Activated CD4-positive, CD25-positive, alpha-beta regulatory T cell treated with anti-CD3 and anti-CD28 coated beads, Interleukin-2, amount 50 U/mL, for 72 hours (primary cell): ENCODE data around the gene MAPK14.

Experiments used
- DNase-seq: peaks from one replicate; pipeline ENCODE4 v3.0.0; 2021

The MAPK14 gene

DNA sequence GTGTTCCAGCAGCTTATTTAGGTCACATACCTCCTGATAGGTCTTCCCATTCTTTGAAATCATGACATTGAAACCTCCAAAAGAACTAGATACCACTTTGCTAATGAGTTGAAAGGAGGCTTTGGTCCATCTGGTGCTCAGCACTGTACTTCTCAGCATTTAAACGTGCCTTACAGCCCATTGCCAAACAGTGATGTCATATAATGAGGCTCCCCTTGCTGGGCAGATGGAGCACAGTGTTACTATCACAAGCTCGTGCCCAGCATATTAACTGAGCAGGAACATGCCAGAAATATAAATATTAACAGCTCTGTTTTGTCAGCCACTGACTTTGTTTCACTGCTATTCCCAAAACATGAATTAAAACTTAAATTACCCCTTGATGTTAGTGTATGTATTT lies 77.2 kb downstream of the MAPK14 start:
- DNase-seq, result no peak

DNA sequence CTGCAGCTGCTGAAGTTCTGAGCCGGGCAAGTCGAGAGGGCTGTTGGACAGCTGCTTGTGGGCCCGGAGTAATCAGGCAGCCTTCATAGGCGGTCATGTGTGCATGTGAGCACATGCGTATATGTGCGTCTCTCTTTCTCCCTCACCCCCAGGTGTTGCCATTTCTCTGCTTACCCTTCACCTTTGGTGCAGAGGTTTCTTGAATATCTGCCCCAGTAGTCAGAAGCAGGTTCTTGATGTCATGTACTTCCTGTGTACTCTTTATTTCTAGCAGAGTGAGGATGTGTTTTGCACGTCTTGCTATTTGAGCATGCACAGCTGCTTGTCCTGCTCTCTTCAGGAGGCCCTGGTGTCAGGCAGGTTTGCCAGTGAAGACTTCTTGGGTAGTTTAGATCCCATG lies 81.5 kb downstream of the MAPK14 start:
- DNase-seq, result no peak

DNA sequence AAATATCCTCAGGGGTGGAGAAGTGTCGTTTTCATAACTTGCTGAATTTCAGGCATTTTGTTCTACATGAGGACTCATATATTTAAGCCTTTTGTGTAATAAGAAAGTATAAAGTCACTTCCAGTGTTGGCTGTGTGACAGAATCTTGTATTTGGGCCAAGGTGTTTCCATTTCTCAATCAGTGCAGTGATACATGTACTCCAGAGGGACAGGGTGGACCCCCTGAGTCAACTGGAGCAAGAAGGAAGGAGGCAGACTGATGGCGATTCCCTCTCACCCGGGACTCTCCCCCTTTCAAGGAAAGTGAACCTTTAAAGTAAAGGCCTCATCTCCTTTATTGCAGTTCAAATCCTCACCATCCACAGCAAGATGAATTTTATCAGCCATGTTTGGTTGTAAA lies 82.4 kb downstream of the MAPK14 start:
- DNase-seq, result no peak

DNA sequence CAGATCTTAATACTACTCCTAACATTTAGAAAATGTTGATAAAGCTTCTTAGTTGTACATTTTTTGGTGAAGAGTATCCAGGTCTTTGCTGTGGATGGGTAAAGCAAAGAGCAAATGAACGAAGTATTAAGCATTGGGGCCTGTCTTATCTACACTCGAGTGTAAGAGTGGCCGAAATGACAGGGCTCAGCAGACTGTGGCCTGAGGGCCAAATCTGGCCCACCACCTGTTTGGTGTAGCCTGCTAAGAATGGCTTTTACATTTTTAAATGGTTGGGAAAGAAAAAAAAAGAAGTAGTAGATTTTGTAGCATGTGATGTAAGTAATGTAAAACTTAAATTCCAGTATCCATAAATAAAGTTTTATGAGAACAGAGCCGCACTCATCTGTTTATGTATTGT lies 83.3 kb downstream of the MAPK14 start:
- no peak for DNase-seq

DNA sequence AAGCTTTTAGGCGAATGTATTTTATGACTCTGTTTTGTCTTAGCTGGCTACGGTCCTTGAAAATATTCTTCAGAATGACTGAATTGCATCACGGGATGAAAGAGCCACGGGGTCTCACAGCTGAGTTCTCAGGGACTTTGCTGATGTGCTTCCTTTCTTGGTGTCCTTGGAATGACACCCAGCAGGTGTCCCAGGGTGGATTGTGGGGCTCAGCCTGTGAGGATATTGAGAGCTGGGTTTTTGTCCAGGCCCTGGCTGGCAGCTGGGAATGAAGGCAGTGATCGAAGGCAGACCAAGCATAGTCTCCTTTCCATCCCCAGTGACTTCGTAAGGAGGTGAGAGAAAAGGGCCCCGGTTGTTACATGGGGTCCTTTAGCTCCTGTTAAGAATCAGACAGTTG lies 83.9 kb downstream of the MAPK14 start:
- DNase-seq, result no peak

DNA sequence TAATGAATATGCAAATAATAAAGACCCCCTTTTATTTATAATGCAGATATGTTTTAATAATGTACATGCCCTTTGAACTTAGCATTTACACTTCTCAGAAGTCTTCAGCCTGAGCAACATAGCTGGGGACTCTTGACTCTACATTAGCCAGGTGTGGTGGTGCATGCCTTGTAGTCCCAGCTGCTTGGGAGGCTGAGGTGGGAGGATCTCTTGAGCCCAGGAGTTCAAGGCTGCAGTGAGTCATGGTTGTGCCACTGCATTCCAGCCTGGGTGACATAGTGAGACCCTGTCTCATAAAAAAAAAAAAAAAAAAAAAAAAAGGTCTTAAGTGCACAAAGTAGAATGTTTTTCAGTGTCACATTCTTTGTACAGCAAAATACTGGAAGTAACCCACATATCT lies 85.4 kb downstream of the MAPK14 start:
- no peak for DNase-seq

DNA sequence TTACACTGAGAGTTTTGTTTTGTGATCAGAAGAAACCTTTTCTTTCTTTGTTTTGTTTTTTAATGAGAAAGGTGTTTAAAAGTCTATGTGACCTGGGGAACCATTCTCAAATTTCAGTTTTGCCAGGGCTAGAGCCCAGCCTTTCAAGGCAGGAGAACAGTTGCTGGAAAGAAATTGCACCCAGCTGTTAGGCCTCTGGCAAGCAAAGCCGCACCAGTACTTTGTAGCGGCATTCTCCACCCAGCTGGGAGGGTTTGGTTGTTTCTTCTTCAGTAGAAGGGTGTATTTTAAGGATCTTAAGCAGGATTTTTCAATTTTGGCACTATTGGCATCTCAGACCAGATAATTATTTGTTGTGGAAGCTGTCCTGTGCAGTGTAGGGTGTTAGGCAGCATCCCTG lies 86.1 kb downstream of the MAPK14 start:
- DNase-seq, result no peak

DNA sequence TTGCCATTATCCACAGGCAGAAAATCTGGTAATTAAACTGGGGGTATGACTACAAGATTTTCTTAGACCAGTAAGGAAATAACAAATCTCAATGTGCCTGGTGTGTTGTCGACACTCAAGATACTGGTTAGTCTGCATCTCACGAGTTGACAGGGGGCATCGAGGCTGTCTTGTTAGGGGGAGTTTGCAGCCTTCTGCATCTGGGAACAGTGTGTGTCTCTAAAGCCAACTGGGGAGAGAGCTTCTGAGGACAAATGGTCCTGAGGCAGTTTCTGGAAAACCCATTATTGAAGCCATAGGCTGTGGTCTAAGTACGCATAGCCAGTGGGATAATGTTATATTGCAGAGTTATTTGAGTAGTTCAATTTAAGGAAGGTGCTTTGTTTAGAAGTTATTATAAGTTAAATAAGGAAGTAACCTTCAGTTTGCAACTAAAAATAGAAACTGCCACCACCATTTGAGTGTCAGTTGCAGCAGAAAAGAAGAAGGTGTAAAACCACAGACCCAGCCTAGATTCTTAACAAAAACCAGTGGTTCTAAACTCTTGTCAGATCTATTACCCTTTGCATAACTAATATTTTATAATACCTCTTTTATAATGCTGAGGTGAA lies 87.3 kb downstream of the MAPK14 start:
- no peak for DNase-seq

DNA sequence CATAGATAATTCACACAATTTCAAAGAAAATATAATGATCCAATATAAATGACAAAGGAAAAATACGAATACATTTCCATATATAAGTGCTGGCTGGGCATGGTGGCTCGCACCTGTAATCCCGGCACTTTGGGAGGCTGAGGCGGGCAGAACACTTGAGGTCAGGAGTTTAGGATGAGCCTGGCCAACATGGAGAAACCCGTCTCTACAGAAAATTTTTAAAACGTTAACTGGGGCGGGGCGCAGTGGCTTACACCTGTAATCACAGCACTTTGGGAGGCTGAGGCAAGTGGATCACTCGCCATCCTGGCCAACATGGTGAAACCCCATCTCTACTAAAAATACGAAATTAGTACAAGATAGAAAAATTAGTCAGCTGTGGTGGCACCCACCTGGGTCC lies 87.8 kb downstream of the MAPK14 start:
- DNase-seq, result no peak

DNA sequence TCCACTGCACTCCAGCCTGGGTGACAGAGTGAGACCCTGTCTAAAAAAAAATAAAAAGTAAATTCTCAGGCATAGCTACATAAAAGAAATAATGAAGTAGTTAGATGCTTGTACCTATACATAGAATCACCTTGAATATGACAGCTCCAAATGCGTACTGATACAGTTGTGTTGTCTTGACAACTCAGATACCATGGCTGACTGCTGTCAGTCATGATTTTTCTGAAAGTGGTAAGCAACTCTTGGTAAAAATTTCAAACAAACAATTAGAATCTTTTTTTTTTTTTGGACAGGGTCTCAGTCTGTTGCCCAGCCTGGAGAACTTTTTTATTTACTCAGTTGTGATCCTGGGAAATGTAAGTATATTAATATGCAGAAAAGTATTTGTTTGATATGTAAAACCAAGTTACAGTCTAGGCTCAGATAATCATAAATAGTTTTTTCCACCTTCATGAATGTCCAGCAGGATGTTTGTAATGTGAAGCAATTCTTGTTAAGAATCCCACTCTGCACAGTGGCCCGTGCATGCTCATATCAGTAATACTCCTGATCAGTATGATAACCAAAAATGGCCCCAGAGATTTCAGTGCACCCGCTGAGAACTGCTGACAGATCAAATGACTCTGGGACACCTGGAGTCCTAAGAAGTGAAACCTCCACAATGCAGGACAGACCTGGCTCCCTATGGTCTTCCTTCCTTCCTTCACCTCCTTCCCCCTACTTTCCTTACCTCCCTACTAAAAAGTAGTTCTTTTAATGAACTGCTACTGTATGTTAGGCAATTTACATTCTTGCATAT lies 88.7 kb downstream of the MAPK14 start:
- no peak for DNase-seq

DNA sequence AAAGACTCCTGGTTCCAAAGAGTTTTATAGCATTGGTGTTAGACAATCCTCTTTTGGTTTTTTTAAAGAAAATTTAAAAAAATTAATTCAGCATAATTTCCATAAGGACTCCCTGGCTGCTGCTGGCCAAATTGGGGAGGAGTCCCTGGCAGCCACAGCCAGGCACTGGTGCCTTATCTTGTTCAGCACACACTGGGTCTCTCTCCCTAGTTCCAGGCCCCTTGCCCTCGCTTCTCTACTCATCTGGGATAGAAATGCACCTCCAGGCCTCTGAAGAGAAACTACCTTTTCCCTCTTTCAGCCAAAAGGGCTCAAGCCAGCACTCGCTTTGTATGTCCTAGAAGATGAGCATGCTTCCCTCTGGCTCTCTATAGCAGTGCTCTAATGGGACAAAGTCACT lies 89.3 kb downstream of the MAPK14 start:
- DNase-seq, result no peak

DNA sequence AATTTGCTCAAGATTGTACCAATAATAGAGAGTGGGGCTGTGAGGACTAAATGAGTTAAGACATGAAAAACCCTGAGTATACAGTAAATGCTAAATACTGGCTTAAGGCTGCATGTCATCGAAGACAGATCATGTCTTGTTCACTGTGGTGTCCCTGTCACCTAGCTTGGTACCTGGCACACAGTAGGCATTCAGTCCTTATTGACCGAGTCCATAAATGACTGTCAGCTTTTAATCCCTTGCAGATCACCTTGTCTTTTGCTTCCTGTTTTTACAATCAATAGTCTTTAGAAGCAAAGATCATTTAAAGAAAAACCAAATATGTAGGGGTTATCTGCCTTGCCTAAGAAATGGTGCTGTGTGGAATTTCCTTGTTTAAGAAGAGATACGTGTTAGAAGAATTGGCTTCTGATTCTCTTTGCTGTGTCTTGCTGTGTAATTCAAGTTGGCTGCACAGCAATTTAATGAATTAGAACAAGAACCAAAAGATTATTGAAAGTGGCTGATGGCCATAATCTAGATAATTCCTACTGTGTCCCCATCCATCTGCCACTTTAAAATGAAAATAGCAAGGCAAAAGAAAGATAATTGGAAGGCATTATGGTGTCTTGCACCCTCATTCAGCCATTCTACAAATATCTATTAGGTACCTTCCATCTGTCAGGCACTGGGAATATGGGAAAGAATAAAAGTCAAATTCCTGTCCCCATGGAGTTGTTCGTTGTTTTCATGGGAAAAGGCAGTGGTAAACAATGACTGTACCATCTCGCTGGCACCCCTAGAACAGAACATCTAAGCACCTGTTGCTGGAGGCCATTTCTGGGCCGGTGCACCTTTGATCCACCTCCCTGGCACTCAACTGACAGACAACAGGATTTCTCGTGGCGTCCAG lies 90.3 kb downstream of the MAPK14 start:
- DNase-seq, result no peak

DNA sequence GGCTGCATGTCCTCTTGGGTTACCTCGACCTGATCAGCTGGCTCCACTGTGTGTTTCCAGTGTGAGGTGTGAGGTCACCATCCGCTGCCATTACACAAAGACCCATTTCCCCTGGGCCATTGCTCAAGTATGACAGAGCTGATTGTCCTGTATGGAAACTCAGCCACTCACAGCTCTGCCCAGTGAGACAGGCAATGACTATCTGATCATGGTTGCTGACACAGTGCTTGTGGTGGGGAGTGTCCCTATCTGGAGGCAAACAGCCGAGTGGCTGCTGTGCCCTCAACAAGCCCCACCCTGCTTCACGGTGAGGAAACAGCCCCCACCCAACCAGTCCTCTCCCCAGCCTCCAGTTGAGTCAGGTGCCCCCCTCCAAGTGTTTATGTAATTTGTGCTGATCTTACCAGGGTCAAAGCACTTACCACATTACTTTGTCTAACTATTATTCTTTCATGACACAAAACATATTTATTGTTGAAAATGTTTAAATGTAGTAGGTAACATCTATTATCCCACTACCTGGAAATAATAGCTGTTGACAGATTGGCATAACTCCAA lies 91.0 kb downstream of the MAPK14 start:
- peak; percentile 64 for DNase-seq

DNA sequence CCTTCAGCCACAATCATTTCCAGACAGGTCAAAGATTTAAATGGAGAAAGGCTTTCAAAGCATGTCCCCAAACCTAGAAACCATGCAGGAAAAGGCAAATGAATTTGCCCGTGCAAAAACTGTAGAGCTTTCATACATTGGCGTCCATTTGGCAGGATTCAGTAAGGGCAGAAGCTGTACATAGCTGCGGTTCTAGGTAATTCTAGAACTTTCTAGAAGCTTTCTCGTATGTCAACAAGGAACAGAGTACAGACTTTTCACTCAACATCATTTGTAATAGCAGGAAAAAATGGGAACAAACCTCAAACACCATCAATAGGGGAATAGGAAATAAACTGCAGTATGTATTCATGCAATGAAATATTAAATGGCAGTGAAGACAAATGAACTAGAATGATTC lies 91.6 kb downstream of the MAPK14 start:
- DNase-seq, result no peak

DNA sequence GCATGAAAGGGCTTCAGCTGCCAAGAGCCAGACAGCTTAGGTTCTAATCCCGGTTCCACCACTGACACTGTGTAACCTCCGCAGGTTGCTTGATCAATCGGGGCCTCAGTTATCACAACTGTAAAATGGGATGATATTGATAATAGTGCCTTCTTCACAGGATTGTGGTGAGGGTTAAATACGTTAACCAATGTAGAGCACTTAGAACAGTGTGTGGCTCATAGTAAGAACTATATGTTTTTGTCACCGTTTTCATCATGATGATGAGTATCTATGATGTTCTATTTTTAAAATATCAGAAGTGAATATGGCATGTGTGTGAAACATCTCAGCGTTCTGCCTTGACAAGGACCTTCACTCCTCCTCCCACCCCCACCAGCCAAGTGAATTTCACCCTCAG lies 92.4 kb downstream of the MAPK14 start:
- no peak for DNase-seq

DNA sequence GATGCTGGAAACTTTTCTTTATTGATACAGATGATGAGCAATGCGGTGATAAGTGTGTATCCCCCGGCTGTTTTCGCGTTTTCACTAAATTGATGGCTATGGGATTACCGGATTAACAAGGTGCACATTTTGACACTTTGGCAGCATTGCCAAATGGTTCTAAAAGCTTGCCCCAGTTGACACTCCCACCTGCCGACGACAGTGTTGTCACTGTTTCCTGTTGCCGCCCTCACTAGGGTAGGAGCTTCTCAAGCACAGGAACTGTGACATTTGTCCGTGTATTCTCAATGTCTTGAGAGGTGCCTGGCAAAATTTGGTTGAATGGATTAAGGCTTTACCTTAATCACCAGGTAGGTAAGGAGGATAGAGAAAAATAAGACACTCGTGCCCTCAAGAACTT lies 92.9 kb downstream of the MAPK14 start:
- DNase-seq, result peak; percentile 61

DNA sequence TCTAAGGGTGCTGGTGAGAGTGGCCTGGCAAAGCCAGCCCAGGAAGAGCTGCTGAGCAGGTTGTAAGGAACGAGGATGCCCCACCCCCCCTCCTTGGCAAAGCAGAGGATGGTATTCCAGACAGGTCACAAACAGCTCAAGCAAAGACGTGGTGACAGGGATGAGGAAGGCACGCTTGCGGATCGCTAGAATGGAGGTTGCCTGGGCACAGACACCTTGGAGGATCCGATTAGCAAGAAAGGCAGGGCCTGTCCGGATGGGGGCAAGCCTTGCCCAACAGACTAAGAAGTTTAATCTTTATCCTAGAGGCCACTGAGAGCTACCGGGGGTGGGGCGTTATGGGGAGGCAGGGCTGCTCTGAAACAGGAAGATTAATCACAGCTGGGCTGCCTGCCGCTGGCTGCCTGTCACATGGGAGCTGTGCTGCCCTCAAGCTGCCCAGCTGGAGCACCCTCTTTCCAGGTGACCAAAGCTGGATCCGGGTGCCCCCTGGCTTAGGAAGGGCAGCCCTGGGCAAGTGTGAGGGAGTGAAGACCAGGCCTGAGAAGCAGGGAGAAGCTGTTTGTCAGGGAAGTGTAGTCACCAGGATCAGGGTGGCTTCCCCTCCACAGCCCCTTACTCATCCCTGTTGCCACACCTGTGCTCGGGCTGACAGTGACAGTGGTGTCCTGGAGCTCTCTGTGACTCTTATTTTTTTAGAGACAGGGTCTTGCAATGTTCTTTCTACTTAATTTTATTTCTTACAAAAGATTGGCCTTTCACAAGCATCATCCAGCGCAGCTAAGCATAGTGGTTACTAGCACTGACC lies 93.6 kb downstream of the MAPK14 start:
- DNase-seq, result peak; percentile 66

DNA sequence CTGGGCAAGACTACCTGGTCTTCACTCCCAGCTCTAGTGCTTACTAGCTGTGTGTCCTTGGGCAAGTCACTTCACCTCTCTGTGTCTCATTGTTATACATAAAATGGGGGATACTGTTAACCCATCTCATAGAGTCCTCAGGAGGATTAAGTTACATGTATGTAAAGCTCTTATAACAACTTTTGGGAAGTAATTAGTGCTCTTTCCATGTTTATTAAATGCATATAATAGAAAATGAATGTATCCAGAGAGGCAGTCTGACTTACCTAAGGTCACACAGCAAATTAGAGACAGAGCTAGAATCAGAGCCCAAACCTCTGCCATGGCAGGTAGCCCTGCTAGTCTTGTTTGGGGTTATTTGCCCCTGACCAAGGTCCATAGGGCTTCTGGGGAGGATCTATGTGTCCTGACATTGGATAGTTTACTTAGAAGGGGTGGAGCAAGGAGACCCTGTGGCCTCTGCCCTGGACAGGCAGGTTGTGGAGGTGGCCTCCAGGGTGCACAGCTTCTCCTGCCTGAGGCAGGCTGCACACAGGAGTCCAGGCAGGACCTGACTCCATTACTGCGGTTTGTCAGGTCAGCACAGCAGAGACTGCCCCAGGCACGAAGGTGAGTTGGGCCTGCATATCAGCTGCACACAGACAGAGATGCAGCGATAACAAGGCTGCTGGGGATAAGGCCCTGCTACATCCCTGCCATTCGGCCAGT lies 94.3 kb downstream of the MAPK14 start:
- DNase-seq, result no peak

DNA sequence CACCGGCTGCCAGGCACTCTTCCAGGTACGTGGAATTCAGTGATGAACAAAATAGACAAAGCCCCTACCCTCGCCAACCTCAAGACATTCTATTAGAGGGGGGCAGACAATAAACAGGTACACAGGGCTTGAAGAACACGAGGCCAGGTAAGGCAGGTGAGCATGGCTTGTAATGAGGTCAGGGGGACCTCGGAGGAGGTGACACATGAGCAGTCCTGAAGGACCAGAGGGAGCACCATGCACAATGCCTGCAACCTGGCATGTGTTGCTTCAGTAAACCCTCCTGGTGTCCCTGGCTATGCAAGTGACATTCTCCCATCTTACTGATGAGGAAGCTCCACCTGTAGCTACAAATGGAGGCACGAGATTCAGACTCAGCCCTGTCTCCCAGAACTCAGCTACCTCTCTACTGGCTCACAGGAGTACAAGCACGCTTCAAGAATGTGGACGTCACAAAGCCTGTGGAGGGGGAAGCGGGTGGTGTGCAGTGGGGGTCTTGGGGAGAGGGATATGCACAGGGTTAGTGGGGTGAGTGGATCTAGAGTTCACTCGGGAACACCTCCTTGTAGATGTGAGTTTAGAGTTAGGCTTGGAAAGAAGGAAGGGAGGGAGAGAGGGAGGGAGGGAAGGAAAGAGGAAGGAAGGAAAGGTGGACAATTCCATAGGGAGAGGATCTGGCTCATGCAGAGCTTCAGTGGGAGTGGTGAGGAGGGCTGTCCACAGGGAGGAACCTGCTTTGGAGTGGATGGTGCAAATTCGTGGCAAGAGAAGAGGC lies 95.1 kb downstream of the MAPK14 start:
- DNase-seq, result no peak

DNA sequence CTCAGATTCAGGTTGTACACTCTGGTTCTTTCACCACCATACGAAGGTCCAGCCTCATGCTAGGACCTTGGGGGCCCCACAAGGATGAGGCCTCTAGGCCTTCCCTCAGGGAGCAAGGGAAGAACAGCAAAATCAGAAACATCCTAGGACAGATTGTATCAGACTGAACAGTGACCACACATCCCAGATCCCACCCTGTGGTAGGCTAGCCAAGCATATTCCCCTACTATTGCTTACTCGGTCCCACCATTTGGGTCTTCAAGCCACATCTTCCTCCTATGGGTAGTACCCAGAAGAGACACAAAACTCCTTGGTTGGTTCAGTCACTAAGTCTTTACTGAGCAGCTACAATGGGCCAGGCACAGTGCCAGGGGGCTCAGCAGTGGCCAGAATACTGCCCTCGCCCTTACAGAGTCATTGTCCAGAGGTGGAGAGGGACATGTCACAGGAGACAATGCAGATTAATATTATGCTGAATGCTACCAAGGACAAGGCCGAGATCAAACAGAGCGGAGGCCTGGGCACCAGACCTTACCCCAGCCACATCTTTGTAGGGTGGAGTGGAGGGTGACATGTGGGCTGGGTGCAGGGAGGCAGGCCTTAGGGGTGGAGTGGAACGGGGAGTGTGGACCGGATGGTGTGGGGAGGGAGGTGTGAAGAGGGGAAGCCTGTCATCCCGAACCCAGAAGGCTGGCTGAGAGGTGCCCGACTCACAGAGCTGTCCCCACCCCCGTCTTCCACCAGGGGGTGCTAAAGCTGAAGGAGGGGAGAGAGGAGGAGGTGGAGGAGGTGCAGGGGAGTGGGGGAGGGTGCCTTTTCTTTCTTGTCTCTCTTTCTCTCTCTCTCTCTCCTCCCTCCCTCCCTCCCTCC lies 95.9 kb downstream of the MAPK14 start:
- DNase-seq, result peak; percentile 89
